Endometrium (tissue), 2 donors: ENCODE results near the gene GAB3.
"Not testable (repeated sequence)": the region's sequence is repeated elsewhere in the genome, so short reads cannot be mapped to it uniquely, and the experiment has no call there.

Source experiments
- FAIRE-seq: peaks from 2 replicates; lab custom pipeline; 2012; peaks lifted over from hg19 to GRCh38; lab: Jason Lieb, UNC
- donor health status: control.
- donor health status: control.

The GAB3 gene

DNA sequence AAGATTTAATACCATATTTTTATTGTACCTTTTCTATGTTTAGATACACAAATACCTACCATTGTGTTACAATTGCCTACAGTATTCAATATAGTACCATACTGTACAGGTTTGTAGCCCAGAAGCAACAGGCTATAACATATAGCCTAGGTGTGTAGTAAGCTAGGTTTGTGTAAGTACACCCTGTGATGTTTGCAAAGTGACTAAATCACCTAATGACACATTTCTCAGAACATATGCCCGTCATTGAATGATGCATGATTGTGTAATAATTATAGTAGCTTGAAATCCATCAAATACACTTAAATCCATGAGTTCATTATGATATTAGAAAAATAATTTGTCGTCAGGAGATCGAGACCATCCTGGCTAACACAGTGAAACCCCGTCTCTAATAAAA is 30.8 kb downstream of the GAB3 start:
- no peak for FAIRE-seq

GRCh38 chrX:154719132-154719675 is 31.7 kb downstream of the GAB3 start:
- FAIRE-seq, result no peak

GRCh38 chrX:154718616-154719015 is 32.3 kb downstream of the GAB3 start:
- FAIRE-seq, result no peak

- FAIRE-seq, result no peak
Observed at GRCh38 chrX:154717824-154718223, 33.1 kb downstream of the GAB3 start.

GRCh38 chrX:154715825-154716224 is 35.1 kb downstream of the GAB3 start:
- FAIRE-seq, result no peak

GRCh38 chrX:154714925-154715324 is 36.0 kb downstream of the GAB3 start:
- FAIRE-seq, result peak; percentile 23

DNA sequence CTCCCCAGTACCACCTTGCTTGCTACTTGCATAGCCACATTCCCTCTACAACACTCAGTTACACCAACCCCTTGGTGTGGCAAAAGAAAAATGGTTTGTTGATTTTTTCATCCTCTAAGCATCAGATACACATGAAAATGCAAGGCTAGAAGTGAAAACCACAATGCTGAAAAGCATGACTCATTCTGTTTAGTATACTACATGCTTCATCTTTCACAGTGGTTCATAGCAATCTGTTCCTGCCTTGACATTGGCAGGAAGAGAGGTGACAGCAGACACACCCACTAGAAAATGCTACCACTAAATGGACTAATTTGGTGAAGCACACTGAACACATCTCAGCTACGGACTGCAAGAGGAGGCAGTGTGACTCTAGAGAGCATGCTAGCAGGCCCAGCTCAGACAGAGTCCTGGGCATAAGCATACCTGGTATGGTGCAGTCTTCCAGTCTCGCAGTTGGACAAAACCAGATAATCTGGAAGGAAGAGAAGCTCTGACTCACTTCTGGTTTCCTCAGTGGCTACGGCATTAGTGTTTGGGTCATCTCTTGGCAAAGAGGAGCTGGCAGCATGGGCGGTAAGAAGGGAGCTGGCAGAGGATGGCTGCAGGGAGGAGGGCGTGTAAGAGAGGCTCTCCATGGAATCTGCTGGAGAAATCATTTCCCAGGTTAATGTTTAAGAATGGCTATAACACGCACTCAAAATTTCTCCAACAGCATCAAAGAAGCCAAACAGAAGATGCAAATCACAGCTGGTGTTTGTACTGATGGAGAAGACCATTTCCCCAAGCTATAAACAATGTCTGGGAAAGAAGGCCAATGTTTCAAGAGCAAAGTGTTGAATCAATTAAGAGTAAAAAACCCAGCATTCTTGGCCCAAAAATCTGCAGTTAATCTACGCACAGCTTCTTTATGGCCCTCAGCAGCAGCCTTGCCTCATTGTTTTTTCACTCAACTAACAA is 37.8 kb downstream of the GAB3 start:
- FAIRE-seq, result no peak

GRCh38 chrX:154711264-154711663 is 39.6 kb downstream of the GAB3 start:
- no peak for FAIRE-seq

DNA sequence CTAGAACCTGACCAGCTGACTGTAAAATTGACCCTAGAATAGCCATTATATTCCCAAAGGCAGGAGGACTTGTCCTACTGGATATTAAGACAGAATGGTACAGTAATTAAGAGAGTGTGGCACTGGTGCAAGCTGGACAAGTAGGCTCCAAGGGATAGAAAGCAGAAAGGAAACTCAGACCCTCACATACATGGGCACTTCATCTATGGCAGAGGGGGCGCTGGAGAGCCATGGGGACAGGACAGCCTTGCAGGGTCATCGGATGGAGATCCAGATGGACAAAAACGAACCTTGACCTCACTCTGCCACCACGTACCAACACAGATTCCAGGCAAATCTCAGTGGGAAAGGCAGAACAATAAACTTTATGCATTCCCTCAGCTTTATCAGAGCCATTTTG is 40.6 kb downstream of the GAB3 start:
- FAIRE-seq, result no peak

DNA sequence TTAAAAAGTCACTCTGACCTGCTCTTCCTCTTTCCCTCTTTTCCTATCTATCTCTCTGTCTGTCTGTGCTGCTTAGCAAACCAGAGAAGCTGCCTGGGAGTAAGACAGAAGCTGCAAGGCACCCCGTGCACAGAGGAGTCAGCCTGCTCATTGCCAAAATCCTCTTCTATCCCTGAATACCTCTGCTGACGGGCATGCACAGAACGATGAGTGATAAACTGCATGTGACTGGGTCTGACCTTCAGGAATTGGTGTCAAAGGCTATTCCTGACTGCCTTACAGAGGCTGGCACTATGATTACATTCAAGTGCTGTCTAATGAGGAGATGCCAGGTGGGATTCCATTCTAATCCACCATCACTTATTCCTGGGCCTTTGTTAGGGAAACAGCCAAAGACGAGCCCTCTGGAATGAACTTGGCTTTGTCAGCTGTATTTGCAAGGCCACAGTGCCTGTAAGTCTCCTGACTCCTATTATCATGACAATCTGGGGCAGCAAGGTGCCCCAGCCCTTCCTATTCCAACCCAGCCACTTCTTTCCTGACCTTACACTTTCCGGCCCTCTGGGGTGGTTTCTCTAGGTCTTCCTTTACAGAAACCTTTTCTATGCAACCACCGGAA is 52.1 kb downstream of the GAB3 start:
- no peak for FAIRE-seq

DNA sequence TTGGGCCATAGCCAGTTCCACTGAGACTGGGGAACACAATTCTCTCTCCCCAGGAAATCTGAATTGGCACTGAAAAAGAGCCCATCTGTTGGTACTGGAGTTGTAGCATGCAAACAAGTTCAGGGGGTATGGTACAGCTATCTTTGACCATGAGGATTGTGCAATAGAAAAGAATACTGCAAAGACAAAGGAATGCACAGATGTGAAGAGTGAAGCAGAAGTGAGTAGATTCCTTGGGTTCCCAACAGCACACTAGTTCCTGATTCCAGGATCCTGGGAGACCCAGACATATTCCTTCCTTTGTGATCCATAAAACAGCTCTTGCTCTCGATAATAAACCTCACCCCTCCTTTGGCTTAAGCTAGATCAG is 54.2 kb downstream of the GAB3 start:
- no peak for FAIRE-seq

DNA sequence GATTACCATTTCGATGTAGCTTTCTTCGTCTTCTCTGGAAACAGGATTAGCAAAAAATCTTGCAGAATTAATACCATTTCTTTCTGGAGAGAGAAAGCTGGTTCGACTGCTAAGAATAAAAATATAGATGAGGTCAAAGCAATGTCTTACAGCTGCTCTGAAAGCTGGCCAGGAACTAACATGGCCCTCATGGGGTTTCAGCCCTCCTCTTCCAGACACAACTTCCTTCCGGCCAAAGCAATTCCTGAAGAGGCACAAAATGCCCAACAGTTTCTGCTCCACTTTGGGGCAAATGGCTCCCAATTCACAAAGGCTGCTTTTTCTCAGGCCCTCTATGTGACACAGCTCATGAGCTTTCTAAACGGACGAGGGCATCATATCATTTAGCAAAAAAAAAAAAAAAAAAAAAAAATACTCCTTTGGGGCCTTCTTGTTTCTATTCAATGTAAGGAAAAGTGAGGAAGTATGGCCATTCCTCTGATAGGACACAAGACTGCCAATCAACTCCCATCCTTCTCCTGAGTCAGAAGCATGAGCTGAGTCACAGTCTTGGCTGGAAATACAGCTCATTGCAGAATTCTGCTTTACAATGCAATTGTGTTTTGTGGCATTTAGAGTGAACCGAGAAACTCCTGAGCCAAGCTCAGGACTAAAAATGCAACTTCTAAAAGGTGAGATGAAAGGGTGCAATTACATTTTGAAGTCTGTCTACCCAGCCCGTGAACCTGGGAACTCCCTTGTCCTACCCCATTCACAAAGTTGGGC is 54.8 kb downstream of the GAB3 start:
- FAIRE-seq, result no peak

DNA sequence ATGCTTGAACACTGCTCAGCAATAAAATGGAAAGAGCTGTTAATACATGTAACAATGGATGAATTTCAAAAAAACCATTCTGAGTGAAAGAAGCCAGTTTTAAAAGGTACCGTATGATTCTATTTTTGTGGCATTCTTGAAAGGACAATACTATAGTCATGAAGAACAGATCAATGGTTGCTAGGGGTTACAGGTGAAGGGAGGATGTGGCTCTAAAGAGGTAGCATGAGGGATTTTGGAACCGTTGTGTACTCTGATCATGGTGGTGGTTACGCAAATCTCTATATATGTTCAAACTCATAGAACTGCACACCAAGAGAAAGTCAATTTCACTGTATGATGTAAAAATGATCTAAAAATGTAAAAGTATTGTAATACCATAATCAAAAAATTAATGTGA is 57.5 kb downstream of the GAB3 start:
- no peak for FAIRE-seq

GRCh38 chrX:154690438-154690837 is 60.4 kb downstream of the GAB3 start:
- FAIRE-seq, result not testable (repeated sequence)

DNA sequence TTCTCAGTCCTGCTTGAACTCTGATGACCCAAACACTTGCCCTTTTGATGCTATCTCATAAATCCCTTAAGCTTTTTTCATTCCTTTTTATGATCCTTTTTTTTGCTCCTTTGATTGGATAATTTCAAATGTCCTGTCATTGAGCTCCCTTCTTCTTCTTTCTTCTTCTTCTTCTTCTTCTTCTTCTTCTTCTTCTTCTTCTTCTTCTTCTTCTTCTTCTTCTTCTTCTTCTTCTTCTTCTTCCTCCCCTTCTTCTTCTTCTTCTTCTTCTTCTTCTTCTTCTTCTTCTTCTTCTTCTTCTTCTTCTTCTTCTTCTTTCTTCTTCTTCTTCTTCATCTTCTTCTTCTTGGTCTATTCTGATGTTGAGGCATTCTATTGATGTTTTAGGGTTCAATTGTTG is 78.8 kb downstream of the GAB3 start:
- FAIRE-seq, result not testable (repeated sequence)

- FAIRE-seq, result not testable (repeated sequence)
Observed at GRCh38 chrX:154670848-154671247, 80.0 kb downstream of the GAB3 start.

GRCh38 chrX:154661899-154662298 is 89.0 kb downstream of the GAB3 start:
- no peak for FAIRE-seq

DNA sequence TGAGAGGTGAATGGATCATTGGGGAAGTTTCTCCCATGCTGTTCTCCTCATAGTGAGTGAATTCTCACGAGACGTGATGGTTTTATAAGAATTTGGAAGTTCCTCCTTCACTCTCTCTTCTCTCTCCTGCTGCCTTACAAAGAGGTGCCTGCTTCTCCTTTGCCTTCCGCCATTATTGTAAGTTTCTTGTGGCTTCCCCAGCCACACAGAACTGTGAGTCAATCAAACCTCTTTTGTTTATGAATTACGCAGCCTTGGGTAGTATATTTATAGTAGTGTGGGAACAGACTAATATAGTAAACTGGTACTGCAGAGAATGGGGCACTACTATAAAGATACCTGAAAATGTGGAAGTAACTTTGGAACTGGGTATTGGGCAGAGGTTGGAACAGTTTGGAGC is 89.7 kb downstream of the GAB3 start:
- FAIRE-seq, result no peak

DNA sequence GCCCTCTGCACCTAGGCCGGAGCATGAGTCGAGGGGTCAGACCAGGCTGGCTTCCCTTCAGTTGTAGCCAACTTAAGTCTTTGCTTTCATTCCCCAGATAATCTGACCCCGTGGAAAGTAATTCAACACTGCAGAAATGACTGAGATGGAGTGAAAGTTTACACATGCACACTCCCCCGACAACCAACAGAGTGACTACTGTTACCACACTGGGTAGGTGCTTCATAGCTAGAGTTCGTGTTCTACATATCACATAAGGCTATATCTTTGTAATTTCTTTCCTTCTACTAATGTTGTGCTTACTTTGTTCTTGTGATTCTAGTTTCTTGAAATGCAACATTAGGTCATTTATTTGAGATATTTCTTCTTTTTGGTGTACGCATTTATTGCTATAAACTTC is 90.3 kb downstream of the GAB3 start:
- no peak for FAIRE-seq

DNA sequence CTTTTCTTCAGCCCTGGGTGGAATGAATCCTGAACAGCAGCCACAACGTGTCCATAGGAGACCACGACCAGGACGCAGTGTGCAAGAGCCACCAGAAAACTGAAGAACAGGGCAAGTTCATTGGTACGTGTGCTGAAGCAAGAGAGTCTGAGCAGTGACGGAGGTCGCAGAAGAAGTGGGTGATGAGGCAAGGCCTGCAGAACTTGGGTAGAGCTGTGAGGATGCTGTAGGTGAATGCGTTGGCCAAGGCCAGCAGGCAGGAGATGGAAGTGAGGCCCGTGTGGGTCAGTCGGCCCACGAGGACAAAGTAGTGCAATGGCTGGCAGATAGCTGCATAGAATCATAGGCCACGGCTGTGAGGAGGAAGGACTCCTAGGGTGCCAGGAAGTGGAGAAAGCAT is 91.9 kb downstream of the GAB3 start:
- no peak for FAIRE-seq

DNA sequence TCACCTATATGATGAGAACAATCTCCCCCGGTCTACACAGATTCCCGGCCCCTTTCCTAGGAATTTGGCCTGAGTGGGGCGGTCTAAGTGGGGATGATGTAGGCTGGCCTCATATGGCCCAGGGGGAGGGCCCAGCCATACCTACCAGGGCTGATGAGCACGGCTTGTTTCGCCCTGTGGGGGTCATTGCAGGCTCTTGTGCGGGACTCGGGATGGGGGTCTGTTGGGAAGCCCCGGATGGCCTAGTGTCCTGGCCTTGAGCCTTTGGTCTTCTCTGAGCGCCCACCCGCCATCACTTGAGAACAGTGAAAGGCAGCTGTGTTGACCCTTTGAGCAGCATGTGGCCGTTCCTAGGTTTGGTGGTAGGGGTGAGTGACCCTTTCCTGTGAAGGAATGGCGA is 92.7 kb downstream of the GAB3 start:
- FAIRE-seq, result no peak

DNA sequence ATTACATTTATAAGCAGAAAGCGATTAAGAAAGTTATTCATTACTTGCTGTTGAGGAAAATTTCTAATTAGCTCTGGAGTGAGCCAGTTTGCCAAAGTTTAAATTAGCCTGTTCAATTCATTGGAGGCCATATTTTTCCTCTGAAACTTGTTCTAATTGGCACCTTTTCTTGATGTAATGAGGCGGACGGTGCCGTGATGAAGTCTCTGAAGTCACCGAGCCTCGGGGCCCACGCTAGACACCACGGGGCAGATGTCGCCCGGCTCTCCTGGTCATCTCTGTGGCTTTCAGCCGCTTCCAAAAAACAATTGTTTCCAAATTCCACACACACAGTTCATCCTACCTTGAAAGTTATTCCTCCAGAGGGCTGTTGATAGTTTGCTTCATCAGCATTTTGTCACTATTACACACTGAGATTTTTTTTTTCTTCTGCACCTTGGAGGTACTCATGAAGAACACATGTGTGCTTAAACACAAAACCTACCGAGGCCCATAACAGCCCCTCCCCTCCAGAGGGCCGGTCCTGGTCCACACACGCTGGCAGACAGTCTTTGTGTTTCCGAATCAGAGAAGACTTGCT is 93.6 kb downstream of the GAB3 start:
- FAIRE-seq, result no peak
